Calu3 (cell line): Measurements from ENCODE around the gene C22orf42. TPM values are rescaled to one million over a fixed set of nuclear protein-coding genes. Genes with fewer than 3 reads are reported as not detected.

Experiments used
- BruUV-seq: library from RNA; stranded (reverse); fragments of 400-500 nt; replicated peaks from 2 replicates; lab custom pipeline; 2021; lab: Mats Ljungman, UMichigan
- CTCF ChIA-PET: fragments of 300-600 bp; sonication (Branson Sonifier 250); formaldehyde crosslinking; loops from one replicate; lab custom pipeline; 2022; ENCODE audit warnings: antibody characterized with exemption; lab: Charles Lee
- DNase-seq: peaks from one replicate; pipeline ENCODE4 v3.0.0; 2022
- H3K27ac Mint-ChIP-seq: one replicate; pipeline ENCODE4 v1.8.0; 2022; ENCODE audit warnings: mixed read lengths; ENCODE audit not compliant: unreplicated experiment
- H3K27me3 Mint-ChIP-seq: one replicate; pipeline ENCODE4 v1.8.0; 2022; ENCODE audit warnings: mixed read lengths; ENCODE audit not compliant: unreplicated experiment
- H3K36me3 Mint-ChIP-seq: one replicate; pipeline ENCODE4 v1.8.0; 2022; ENCODE audit warnings: mild to moderate bottlenecking, moderate library complexity, mixed read lengths; ENCODE audit not compliant: insufficient read depth, unreplicated experiment
- H3K4me1 Mint-ChIP-seq: one replicate; pipeline ENCODE4 v1.8.0; 2022; ENCODE audit warnings: mild to moderate bottlenecking, low read depth, mixed read lengths; ENCODE audit not compliant: unreplicated experiment
- H3K4me3 Mint-ChIP-seq: one replicate; pipeline ENCODE4 v1.8.0; 2022; ENCODE audit warnings: mild to moderate bottlenecking, low read depth, moderate library complexity, mixed read lengths; ENCODE audit not compliant: unreplicated experiment
- H3K9me3 Mint-ChIP-seq: one replicate; pipeline ENCODE4 v1.8.0; 2022; ENCODE audit warnings: low read depth, mixed read lengths; ENCODE audit not compliant: unreplicated experiment
- CTCF ChIP-seq: fragments of 200-600 bp; IDR thresholded peaks from one replicate; pipeline ENCODE4 v1.8.0; 2022; ENCODE audit warnings: antibody characterized with exemption; ENCODE audit not compliant: unreplicated experiment
- intact Hi-C: fragments of 100-400 bp; cut with micrococcal nuclease; formaldehyde crosslinking; loops from one replicate; pipeline ENCODE4 v1.10.0; 2022; ENCODE audit not compliant: unreplicated experiment
- total RNA-seq: library from RNA; stranded (reverse); gene quantifications from 2 replicates; pipeline ENCODE4 v1.2.3, GENCODE V29; 2022

Gene C22orf42
- total RNA-seq, 1 experiment from 2014 or later, result not detected

GRCh38 chr22:32206774-32207758, 48.0 kb upstream of the C22orf42 start:
- Mint-ChIP-seq H3K4me3 (peak overlapping the region; percentile 84), H3K27me3 (peaks cover 22% of the 10 kb centered on the region), H3K4me1 (peaks cover 54% of the 10 kb centered on the region), H3K36me3 (peaks cover 34% of the 10 kb centered on the region), H3K27ac (no peak overlapping the region), H3K9me3 (no peaks in the 10 kb centered on the region)
- peak; percentile 72 for TF ChIP-seq CTCF
- intact Hi-C loops, result loop anchor here (1.0 kb wide), 1 partner anchor 104 kb away; no protein-coding TSS in a partner anchor
- CTCF ChIA-PET, result interaction anchor here (1.0 to 1.4 kb wide), 2 partner anchors 59 to 266 kb away, joined by 4 to 6 read pairs; no protein-coding TSS in a partner anchor
- BruUV-seq, result no TSS peak
- DNase-seq, result peak; percentile 68

GRCh38 chr22:32205974-32206773, 47.1 kb upstream of the C22orf42 start:
- peak; percentile 24 for DNase-seq
- H3K4me3 Mint-ChIP-seq, result peak overlapping the region; percentile 84
- H3K27ac Mint-ChIP-seq, result no peak overlapping the region
- intact Hi-C loops, result no loop called here
- H3K36me3 Mint-ChIP-seq, result peaks cover 34% of the 10 kb centered on the region
- peaks cover 22% of the 10 kb centered on the region for H3K27me3 Mint-ChIP-seq
- peak; percentile 14 for TF ChIP-seq CTCF
- CTCF ChIA-PET, result interaction anchor here (0.6 to 1.8 kb wide), 4 partner anchors 25 to 231 kb away, joined by 3 to 6 read pairs (median 5); no protein-coding TSS in a partner anchor
- no peaks in the 10 kb centered on the region for H3K9me3 Mint-ChIP-seq
- peaks cover 54% of the 10 kb centered on the region for H3K4me1 Mint-ChIP-seq
- no TSS peak for BruUV-seq

- H3K36me3 Mint-ChIP-seq, result peaks cover 34% of the 10 kb centered on the region
- H3K4me1 Mint-ChIP-seq, result peaks cover 54% of the 10 kb centered on the region
- H3K27me3 Mint-ChIP-seq, result peaks cover 22% of the 10 kb centered on the region
- peak within 1 kb of the TSS; percentile 84 for H3K4me3 Mint-ChIP-seq
- H3K9me3 Mint-ChIP-seq, result no peaks in the 10 kb centered on the region
- TF ChIP-seq CTCF, result no peak
- H3K27ac Mint-ChIP-seq, result no peak within 1 kb of the TSS
- BruUV-seq, result no TSS peak
- CTCF ChIA-PET, result interaction anchor here (0.7 to 1.8 kb wide), 3 partner anchors 26 to 235 kb away, joined by 3 to 8 read pairs (median 6); no protein-coding TSS in a partner anchor
- DNase-seq, result peak; percentile 81
- intact Hi-C loops, result no loop called here
Observed at GRCh38 chr22:32204856-32205722, 46.0 kb upstream of the C22orf42 start, which contains the start of gene RFPL2. Gene RFPL2 (minus strand): TSS chr22:32205073. CDS start chr22:32202451, 2,622 bp downstream.
